CD4-positive, alpha-beta T cell treated with Interleukin-21 for 1 hour (primary cell): ENCODE results near the gene ALDH7A1.
"Not testable (repeated sequence)": the region's sequence is repeated elsewhere in the genome, so short reads cannot be mapped to it uniquely, and the experiment has no call there.

Source experiments
- DNase-seq: peaks from one replicate; pipeline ENCODE4 v3.0.0-alpha.2; 2020

ALDH7A1 gene

GRCh38 chr5:126594748-126595485 is at the start of gene ALDH7A1:
Gene ALDH7A1, minus strand, starts transcription at chr5:126595219. Its CDS starts 21 bp downstream, at chr5:126595198.
- DNase-seq = peak; percentile 10

GRCh38 chr5:126641387-126641786 is 46.4 kb upstream of the ALDH7A1 start:
- DNase-seq = no peak

- no peak for DNase-seq
Measured at GRCh38 chr5:126640866-126641265, 45.8 kb upstream of the ALDH7A1 start.

GRCh38 chr5:126636956-126637355 is 41.9 kb upstream of the ALDH7A1 start:
- no peak for DNase-seq

GRCh38 chr5:126635585-126635984 is 40.6 kb upstream of the ALDH7A1 start:
- no peak for DNase-seq

GRCh38 chr5:126633552-126633951 is 38.5 kb upstream of the ALDH7A1 start:
- DNase-seq = no peak

- no peak for DNase-seq
Measured at GRCh38 chr5:126631920-126632319, 36.9 kb upstream of the ALDH7A1 start.

GRCh38 chr5:126628102-126628501 is 33.1 kb upstream of the ALDH7A1 start:
- no peak for DNase-seq

GRCh38 chr5:126624534-126624933 is 29.5 kb upstream of the ALDH7A1 start:
- DNase-seq = no peak

GRCh38 chr5:126619781-126620180 is 24.8 kb upstream of the ALDH7A1 start:
- no peak for DNase-seq

GRCh38 chr5:126617603-126618002 is 22.6 kb upstream of the ALDH7A1 start:
- DNase-seq = not testable (repeated sequence)

GRCh38 chr5:126615286-126615685 is 20.3 kb upstream of the ALDH7A1 start:
- DNase-seq = no peak

- no peak for DNase-seq
Measured at GRCh38 chr5:126613941-126614592, 19.0 kb upstream of the ALDH7A1 start.

- no peak for DNase-seq
Measured at GRCh38 chr5:126610616-126611015, 15.6 kb upstream of the ALDH7A1 start.

- no peak for DNase-seq
Measured at GRCh38 chr5:126610160-126610559, 15.1 kb upstream of the ALDH7A1 start.

GRCh38 chr5:126605525-126605924 is 10.5 kb upstream of the ALDH7A1 start:
- no peak for DNase-seq

- no peak for DNase-seq
Measured at GRCh38 chr5:126603402-126603991, 8.5 kb upstream of the ALDH7A1 start.

GRCh38 chr5:126600631-126601511 is 5.9 kb upstream of the ALDH7A1 start, which contains the start of gene PHAX:
Gene PHAX, plus strand, starts transcription at chr5:126600947. Its CDS starts 16 bp downstream, at chr5:126600963.
- DNase-seq = peak; percentile 74

- not testable (repeated sequence) for DNase-seq
Measured at GRCh38 chr5:126599971-126600630, 5.1 kb upstream of the ALDH7A1 start.

GRCh38 chr5:126599499-126599898 is 4.5 kb upstream of the ALDH7A1 start:
- DNase-seq = no peak

- DNase-seq = no peak
Measured at GRCh38 chr5:126597156-126597555, 2.1 kb upstream of the ALDH7A1 start.

- no peak for DNase-seq
Measured at GRCh38 chr5:126595486-126596083, 566 bp upstream of the ALDH7A1 start.
